WERI-Rb-1 (cell line): Measurements from ENCODE around the gene CHSY1.

Source experiments
- DNase-seq: peaks from one replicate; pipeline ENCODE4 v3.0.0-alpha.2; 2020
- H3K27ac ChIP-seq: fragments of 250-450 bp; sonication (Bioruptor Pico); 2 replicates; pipeline ENCODE4 v1.5.1; 2020; ENCODE audit warnings: mild to moderate bottlenecking, moderate library complexity
- H3K27me3 ChIP-seq: fragments of 250-450 bp; sonication (Bioruptor Pico); 2 replicates; pipeline ENCODE4 v1.5.1; 2021; ENCODE audit warnings: mild to moderate bottlenecking, low read depth, moderate library complexity; ENCODE audit not compliant: insufficient read depth, severe bottlenecking
- H3K36me3 ChIP-seq: fragments of 250-450 bp; sonication (Bioruptor Pico); 2 replicates; pipeline ENCODE4 v1.5.1; 2020; ENCODE audit warnings: mild to moderate bottlenecking, moderate library complexity
- H3K4me3 ChIP-seq: 2 replicates; pipeline ENCODE4 v1.5.1; 2011; ENCODE audit warnings: low read depth, mild to moderate bottlenecking, control low read depth, low read length
- H3K9me3 ChIP-seq: fragments of 250-450 bp; sonication (Bioruptor Pico); 2 replicates; pipeline ENCODE4 v1.5.1; 2021; ENCODE audit warnings: mild to moderate bottlenecking, moderate library complexity; ENCODE audit not compliant: severe bottlenecking
- CTCF ChIP-seq: IDR thresholded peaks from 2 replicates; pipeline ENCODE4 v1.5.1; 2011; ENCODE audit warnings: low read depth, mild to moderate bottlenecking, control low read depth, inconsistent platforms, low read length

The CHSY1 gene

GRCh38 chr15:101139986-101140696, 111.7 kb downstream of the CHSY1 start:
- Histone ChIP-seq H3K36me3 (no peaks in the 10 kb centered on the region), H3K4me3 (no peak overlapping the region), H3K27me3 (no peaks in the 10 kb centered on the region), H3K9me3 (no peaks in the 10 kb centered on the region), H3K27ac (no peak overlapping the region)
- DNase-seq = no peak
- TF ChIP-seq CTCF = no peak

- no peak for TF ChIP-seq CTCF
- Histone ChIP-seq H3K27me3 (no peaks in the 10 kb centered on the region), H3K4me3 (no peak overlapping the region), H3K36me3 (no peaks in the 10 kb centered on the region), H3K9me3 (no peaks in the 10 kb centered on the region), H3K27ac (no peak overlapping the region)
- DNase-seq = no peak
Measured at GRCh38 chr15:101138913-101139880, 112.7 kb downstream of the CHSY1 start.

- Histone ChIP-seq H3K27me3 (no peaks in the 10 kb centered on the region), H3K36me3 (no peaks in the 10 kb centered on the region), H3K4me3 (no peak overlapping the region), H3K27ac (no peak overlapping the region), H3K9me3 (no peaks in the 10 kb centered on the region)
- no peak for TF ChIP-seq CTCF
- DNase-seq = no peak
Measured at GRCh38 chr15:101138086-101138660, 113.7 kb downstream of the CHSY1 start.

- no peak overlapping the region for H3K27ac ChIP-seq
- no peaks in the 10 kb centered on the region for H3K27me3 ChIP-seq
- DNase-seq = no peak
- no peak overlapping the region for H3K4me3 ChIP-seq
- no peak for TF ChIP-seq CTCF
- H3K9me3 ChIP-seq = no peaks in the 10 kb centered on the region
- no peaks in the 10 kb centered on the region for H3K36me3 ChIP-seq
Measured at GRCh38 chr15:101137312-101137940, 114.4 kb downstream of the CHSY1 start.

- TF ChIP-seq CTCF = no peak
- DNase-seq = no peak
- Histone ChIP-seq H3K27me3 (no peaks in the 10 kb centered on the region), H3K4me3 (no peak overlapping the region), H3K9me3 (no peaks in the 10 kb centered on the region), H3K27ac (no peak overlapping the region), H3K36me3 (no peaks in the 10 kb centered on the region)
Measured at GRCh38 chr15:101136381-101137268, 115.2 kb downstream of the CHSY1 start.
